Duodenal mucosa (tissue), 2 donors: Measurements from ENCODE around the gene PTER.

Source experiments
- H3K27ac ChIP-seq: one replicate; pipeline ENCODE4 v1.7.0; 2013; ENCODE audit warnings: low read depth, low read length
- H3K27me3 ChIP-seq, 2 donors: one replicate each; pipeline ENCODE4 v1.7.0; 2013; ENCODE audit warnings: low read length in 2 of 2, control low read depth in 1 of 2; ENCODE audit not compliant: insufficient read depth in 2 of 2, control insufficient read depth in 1 of 2
- H3K36me3 ChIP-seq, 2 donors: one replicate each; pipeline ENCODE4 v1.7.0; 2013; ENCODE audit warnings: low read length in 2 of 2, control low read depth in 1 of 2; ENCODE audit not compliant: insufficient read depth in 2 of 2, control insufficient read depth in 1 of 2
- H3K4me1 ChIP-seq, 2 donors: one replicate each; pipeline ENCODE4 v1.7.0; 2013; ENCODE audit warnings: low read length in 2 of 2, control low read depth in 1 of 2; ENCODE audit not compliant: insufficient read depth in 2 of 2, control insufficient read depth in 1 of 2
- H3K4me3 ChIP-seq, 2 donors: one replicate each; pipeline ENCODE4 v1.7.0; 2013; ENCODE audit warnings: low read length in 2 of 2, low read depth in 1 of 2
- H3K9ac ChIP-seq, 2 donors: one replicate each; pipeline ENCODE4 v1.7.0; 2013; ENCODE audit warnings: low read length in 2 of 2, low read depth in 1 of 2
- H3K9me3 ChIP-seq, 2 donors: one replicate each; pipeline ENCODE4 v1.7.0; 2013; ENCODE audit warnings: low read length in 2 of 2, control low read depth in 1 of 2; ENCODE audit not compliant: control insufficient read depth in 1 of 2

The PTER gene

GRCh38 chr10:16436758-16437539 is at the start of gene PTER:
TSS of gene PTER (plus strand) at chr10:16437010. CDS start at chr10:16484385, 47,375 bp downstream.
- H3K4me1 ChIP-seq: peaks cover 25 to 34% of the 10 kb centered on the region in 2 donors
- H3K9ac ChIP-seq: peak within 1 kb of the TSS; percentile 74 to 98
- peak within 1 kb of the TSS; percentile 67 for H3K27ac ChIP-seq
- no peaks in the 10 kb centered on the region for H3K9me3 ChIP-seq
- no peaks in the 10 kb centered on the region for H3K36me3 ChIP-seq
- no peaks in the 10 kb centered on the region for H3K27me3 ChIP-seq
- peak within 1 kb of the TSS; percentile 85 to 89 for H3K4me3 ChIP-seq

- Histone ChIP-seq H3K4me1 (no peaks in the 10 kb centered on the region), H3K9ac (no peak overlapping the region), H3K27ac (no peak overlapping the region), H3K27me3 (no peaks in the 10 kb centered on the region), H3K9me3 (no peaks in the 10 kb centered on the region), H3K4me3 (no peak overlapping the region), H3K36me3 (no peaks in the 10 kb centered on the region)
Observed at GRCh38 chr10:16392531-16393069, 44.2 kb upstream of the PTER start.

GRCh38 chr10:16393271-16393858 is 43.4 kb upstream of the PTER start:
- Histone ChIP-seq H3K36me3 (no peaks in the 10 kb centered on the region), H3K9ac (no peak overlapping the region), H3K4me3 (no peak overlapping the region), H3K4me1 (no peaks in the 10 kb centered on the region), H3K27me3 (no peaks in the 10 kb centered on the region), H3K27ac (no peak overlapping the region), H3K9me3 (no peaks in the 10 kb centered on the region)

- Histone ChIP-seq H3K27ac (no peak overlapping the region), H3K36me3 (no peaks in the 10 kb centered on the region), H3K9ac (no peak overlapping the region), H3K27me3 (no peaks in the 10 kb centered on the region), H3K4me3 (no peak overlapping the region), H3K4me1 (no peaks in the 10 kb centered on the region), H3K9me3 (no peaks in the 10 kb centered on the region)
Observed at GRCh38 chr10:16401416-16401815, 35.4 kb upstream of the PTER start.

- H3K9me3 ChIP-seq: no peaks in the 10 kb centered on the region
- no peak overlapping the region for H3K9ac ChIP-seq
- no peak overlapping the region for H3K27ac ChIP-seq
- H3K4me1 ChIP-seq: peaks cover 0 to 4% of the 10 kb centered on the region in 2 donors
- no peak overlapping the region for H3K4me3 ChIP-seq
- no peaks in the 10 kb centered on the region for H3K36me3 ChIP-seq
- H3K27me3 ChIP-seq: no peaks in the 10 kb centered on the region
Observed at GRCh38 chr10:16408379-16408778, 28.4 kb upstream of the PTER start.

- Histone ChIP-seq H3K9ac (no peak overlapping the region), H3K27ac (no peak overlapping the region), H3K27me3 (no peaks in the 10 kb centered on the region), H3K36me3 (no peaks in the 10 kb centered on the region), H3K4me1 (no peaks in the 10 kb centered on the region), H3K9me3 (no peaks in the 10 kb centered on the region), H3K4me3 (no peak overlapping the region)
Observed at GRCh38 chr10:16417341-16417740, 19.5 kb upstream of the PTER start.

- Histone ChIP-seq H3K9me3 (no peaks in the 10 kb centered on the region), H3K4me3 (no peak overlapping the region), H3K9ac (no peak overlapping the region), H3K27me3 (no peaks in the 10 kb centered on the region), H3K4me1 (no peaks in the 10 kb centered on the region), H3K36me3 (no peaks in the 10 kb centered on the region), H3K27ac (no peak overlapping the region)
Observed at GRCh38 chr10:16423599-16423998, 13.2 kb upstream of the PTER start.

GRCh38 chr10:16425449-16425848 is 11.4 kb upstream of the PTER start:
- no peaks in the 10 kb centered on the region for H3K27me3 ChIP-seq
- no peaks in the 10 kb centered on the region for H3K36me3 ChIP-seq
- no peak overlapping the region for H3K4me3 ChIP-seq
- H3K9me3 ChIP-seq: no peaks in the 10 kb centered on the region
- no peaks in the 10 kb centered on the region for H3K4me1 ChIP-seq
- H3K9ac ChIP-seq: no peak overlapping the region
- H3K27ac ChIP-seq: no peak overlapping the region

GRCh38 chr10:16429539-16429938 is 7.3 kb upstream of the PTER start:
- Histone ChIP-seq H3K36me3 (no peaks in the 10 kb centered on the region), H3K9me3 (no peaks in the 10 kb centered on the region), H3K27me3 (no peaks in the 10 kb centered on the region), H3K4me1 (no peaks in the 10 kb centered on the region), H3K4me3 (no peak overlapping the region), H3K27ac (no peak overlapping the region), H3K9ac (no peak overlapping the region)

GRCh38 chr10:16436367-16436757 is 448 bp upstream of the PTER start:
- H3K27ac ChIP-seq: no peak overlapping the region
- H3K27me3 ChIP-seq: no peaks in the 10 kb centered on the region
- peak overlapping the region; percentile 85 to 89 for H3K4me3 ChIP-seq
- H3K36me3 ChIP-seq: no peaks in the 10 kb centered on the region
- peak overlapping the region; percentile 51 to 74 for H3K9ac ChIP-seq
- H3K9me3 ChIP-seq: no peaks in the 10 kb centered on the region
- peaks cover 21 to 34% of the 10 kb centered on the region in 2 donors for H3K4me1 ChIP-seq
